ENCODE results near the gene DGKI.

DGKI gene

GRCh38 chr7:137853053-137853452, 6.3 kb upstream of the DGKI start:
- Histone ChIP-seq H3K9ac (ENCODE audit: low read length in 5 of 5) (no peak overlapping the region), H3K27ac (ENCODE audit: low read depth, low read length) (no peak overlapping the region), H3K4me1 (ENCODE audit: control insufficient read depth in 5 of 5, insufficient read depth in 5 of 5, low read length in 5 of 5) (peaks cover 0 to 4% (median 0%) of the 10 kb centered on the region in 5 donors), H3K27me3 (ENCODE audit: control insufficient read depth in 5 of 5, insufficient read depth in 4 of 5, low read length in 5 of 5) (no peaks in the 10 kb centered on the region), H3K9me3 (ENCODE audit: control insufficient read depth in 5 of 5, low read length in 5 of 5) (no peaks in the 10 kb centered on the region), H3K4me3 (ENCODE audit: low read depth in 1 of 5, low read length in 5 of 5) (no peak overlapping the region), H3K36me3 (ENCODE audit: control insufficient read depth in 5 of 5, insufficient read depth in 5 of 5, low read length in 5 of 5) (peaks cover 0 to 10% (median 5%) of the 10 kb centered on the region in 5 donors)

- Histone ChIP-seq H3K9me3 (ENCODE audit: control insufficient read depth in 5 of 5, low read length in 5 of 5) (no peaks in the 10 kb centered on the region), H3K27ac (ENCODE audit: low read depth, low read length) (no peak overlapping the region), H3K9ac (ENCODE audit: low read length in 5 of 5) (no peak overlapping the region), H3K36me3 (ENCODE audit: control insufficient read depth in 5 of 5, insufficient read depth in 5 of 5, low read length in 5 of 5) (peaks cover 0 to 10% (median 5%) of the 10 kb centered on the region in 5 donors), H3K27me3 (ENCODE audit: control insufficient read depth in 5 of 5, insufficient read depth in 4 of 5, low read length in 5 of 5) (peaks cover 0 to 6% (median 0%) of the 10 kb centered on the region in 5 donors), H3K4me3 (ENCODE audit: low read depth in 1 of 5, low read length in 5 of 5) (no peak overlapping the region), H3K4me1 (ENCODE audit: control insufficient read depth in 5 of 5, insufficient read depth in 5 of 5, low read length in 5 of 5) (peaks cover 0 to 8% (median 7%) of the 10 kb centered on the region in 5 donors)
Measured at GRCh38 chr7:137852108-137852507, 5.3 kb upstream of the DGKI start.

DNA sequence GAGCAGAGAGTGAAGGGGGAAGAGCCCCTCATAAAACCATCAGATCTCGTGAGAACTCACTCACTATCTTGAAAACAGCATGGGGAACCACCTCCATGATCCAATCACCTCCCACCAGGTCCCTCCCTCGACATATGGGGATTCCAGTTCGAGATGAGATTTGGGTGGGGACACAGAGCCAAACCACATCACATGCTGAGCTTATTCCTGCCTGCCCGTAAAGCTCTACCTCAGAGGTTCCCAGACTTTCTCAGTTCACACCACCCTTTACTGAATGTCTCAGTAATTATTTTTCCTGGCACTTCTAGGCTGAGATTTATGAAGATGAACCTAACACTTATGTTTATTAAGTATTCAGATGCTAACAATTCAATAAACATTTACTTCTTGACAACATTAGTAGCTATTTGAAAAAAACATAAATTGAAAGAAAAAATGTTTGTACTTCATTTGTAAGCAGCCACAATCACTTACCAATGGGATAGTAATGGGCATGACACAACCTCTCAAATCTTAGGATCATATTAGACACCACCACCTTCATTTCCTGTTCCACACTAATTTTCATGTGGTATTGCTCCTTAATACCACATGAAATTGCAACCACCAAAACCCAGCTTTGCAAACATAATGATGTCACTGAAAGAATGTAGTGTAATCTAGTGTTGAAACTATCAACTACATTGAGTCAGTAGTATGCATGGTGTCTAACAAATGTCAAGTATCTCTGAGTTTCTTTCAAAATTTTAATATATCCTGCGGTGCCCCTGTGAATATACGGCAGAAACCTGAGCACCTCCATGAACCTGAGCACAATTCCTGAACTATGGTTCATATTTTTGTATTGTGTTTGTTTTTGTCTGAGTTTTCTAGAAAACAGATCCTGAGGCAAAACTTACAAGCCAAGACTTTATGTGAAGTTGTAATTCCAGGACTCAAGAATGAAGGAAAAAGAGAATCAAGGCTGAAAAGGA, 4.5 kb upstream of the DGKI start:
- H3K36me3 ChIP-seq (ENCODE audit: control insufficient read depth in 5 of 5, insufficient read depth in 5 of 5, low read length in 5 of 5) = peaks cover 0 to 10% (median 5%) of the 10 kb centered on the region in 5 donors
- H3K4me3 ChIP-seq (ENCODE audit: low read depth in 1 of 5, low read length in 5 of 5) = no peak overlapping the region
- peaks cover 0 to 7% (median 0%) of the 10 kb centered on the region in 5 donors for H3K27me3 ChIP-seq (ENCODE audit: control insufficient read depth in 5 of 5, insufficient read depth in 4 of 5, low read length in 5 of 5)
- peaks cover 0 to 12% (median 10%) of the 10 kb centered on the region in 5 donors for H3K4me1 ChIP-seq (ENCODE audit: control insufficient read depth in 5 of 5, insufficient read depth in 5 of 5, low read length in 5 of 5)
- H3K9ac ChIP-seq (ENCODE audit: low read length in 5 of 5) = no peak overlapping the region
- H3K9me3 ChIP-seq (ENCODE audit: control insufficient read depth in 5 of 5, low read length in 5 of 5) = no peaks in the 10 kb centered on the region
- H3K27ac ChIP-seq (ENCODE audit: low read depth, low read length) = no peak overlapping the region

DNA sequence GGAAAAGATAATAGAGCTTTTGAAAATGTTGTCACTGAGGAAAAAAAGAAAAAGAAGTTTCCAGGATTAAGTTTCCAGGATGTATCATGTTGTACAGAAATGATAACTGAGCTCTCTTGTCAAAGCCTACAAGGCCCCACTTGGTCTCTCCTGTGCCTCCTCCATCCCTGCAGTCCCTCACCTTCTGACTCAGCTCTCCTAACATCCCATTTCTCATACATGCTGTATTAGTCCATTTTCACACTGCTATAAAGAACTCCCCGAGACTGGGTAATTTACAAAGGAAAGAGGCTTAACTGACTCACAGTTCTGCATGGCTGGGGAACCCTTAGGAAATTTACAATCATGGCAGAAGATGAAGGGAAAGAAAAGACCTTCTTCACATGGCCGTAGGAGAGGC, 3.8 kb upstream of the DGKI start:
- Histone ChIP-seq H3K36me3 (ENCODE audit: control insufficient read depth in 5 of 5, insufficient read depth in 5 of 5, low read length in 5 of 5) (peaks cover 0 to 10% (median 5%) of the 10 kb centered on the region in 5 donors), H3K9ac (ENCODE audit: low read length in 5 of 5) (no peak overlapping the region)

DNA sequence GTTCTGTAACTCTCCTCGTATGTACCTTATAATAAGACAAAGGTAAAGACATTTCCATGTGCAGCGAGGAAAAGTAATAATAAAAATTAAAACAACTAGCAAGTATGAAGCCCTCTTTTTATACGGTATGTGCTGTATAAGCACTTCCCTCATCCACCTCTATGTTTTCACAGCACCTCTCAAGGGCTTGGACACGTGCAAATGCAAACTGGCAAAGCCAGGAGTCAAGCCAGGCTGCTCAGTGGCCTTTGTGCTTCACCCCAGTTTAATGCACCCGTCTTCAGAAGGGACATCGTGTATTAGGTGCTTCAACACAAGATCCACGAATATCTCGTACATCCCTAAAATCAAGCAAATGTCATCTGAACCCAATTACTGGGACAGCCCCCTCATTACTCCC, 1.3 kb upstream of the DGKI start:
- peaks cover 0 to 5% (median 2%) of the 10 kb centered on the region in 5 donors for H3K36me3 ChIP-seq (ENCODE audit: control insufficient read depth in 5 of 5, insufficient read depth in 5 of 5, low read length in 5 of 5)
- H3K9me3 ChIP-seq (ENCODE audit: control insufficient read depth in 5 of 5, low read length in 5 of 5) = no peaks in the 10 kb centered on the region
- peaks cover 0 to 24% (median 20%) of the 10 kb centered on the region in 5 donors for H3K4me1 ChIP-seq (ENCODE audit: control insufficient read depth in 5 of 5, insufficient read depth in 5 of 5, low read length in 5 of 5)
- no peak overlapping the region for H3K9ac ChIP-seq (ENCODE audit: low read length in 5 of 5)
- H3K27ac ChIP-seq (ENCODE audit: low read depth, low read length) = no peak overlapping the region
- H3K27me3 ChIP-seq (ENCODE audit: control insufficient read depth in 5 of 5, insufficient read depth in 4 of 5, low read length in 5 of 5) = peaks cover 0 to 27% (median 11%) of the 10 kb centered on the region in 5 donors
- H3K4me3 ChIP-seq (ENCODE audit: low read depth in 1 of 5, low read length in 5 of 5) = no peak overlapping the region

More for the DNA sequence above, 3.8 kb upstream of the DGKI start:
- peaks cover 0 to 14% (median 3%) of the 10 kb centered on the region in 5 donors for H3K27me3 ChIP-seq (ENCODE audit: control insufficient read depth in 5 of 5, insufficient read depth in 4 of 5, low read length in 5 of 5)
- no peak overlapping the region for H3K4me3 ChIP-seq (ENCODE audit: low read depth in 1 of 5, low read length in 5 of 5)
- H3K9me3 ChIP-seq (ENCODE audit: control insufficient read depth in 5 of 5, low read length in 5 of 5) = no peaks in the 10 kb centered on the region
- peaks cover 0 to 19% (median 17%) of the 10 kb centered on the region in 5 donors for H3K4me1 ChIP-seq (ENCODE audit: control insufficient read depth in 5 of 5, insufficient read depth in 5 of 5, low read length in 5 of 5)
- no peak overlapping the region for H3K27ac ChIP-seq (ENCODE audit: low read depth, low read length)

DNA sequence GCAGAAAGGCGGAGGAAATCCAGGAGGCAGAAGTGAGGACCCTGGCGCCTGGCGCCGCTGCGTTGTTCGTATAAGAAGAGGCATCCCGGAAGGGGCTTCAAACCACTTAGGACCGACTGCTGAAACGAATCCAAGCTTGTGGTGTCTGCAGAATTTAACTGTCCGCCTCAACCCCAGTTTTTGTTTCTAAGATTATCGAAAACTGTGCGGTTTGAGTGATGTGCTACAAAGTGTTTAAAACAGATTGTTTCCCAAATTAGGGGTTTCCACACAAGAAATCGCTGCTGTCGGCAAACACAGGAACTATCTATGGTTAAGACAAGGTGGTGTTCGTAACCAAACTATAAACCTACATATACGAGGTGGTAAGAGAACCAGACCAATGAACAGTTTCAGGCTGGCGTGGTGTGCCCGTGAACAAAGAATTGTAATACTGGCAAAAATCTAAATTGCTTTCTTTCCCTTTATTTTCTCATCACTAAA, 835 bp upstream of the DGKI start:
- H3K27ac ChIP-seq (ENCODE audit: low read depth, low read length) = no peak overlapping the region
- H3K27me3 ChIP-seq (ENCODE audit: control insufficient read depth in 5 of 5, insufficient read depth in 4 of 5, low read length in 5 of 5) = peaks cover 0 to 27% (median 11%) of the 10 kb centered on the region in 5 donors
- peak overlapping the region; percentile 9 to 64 (median 42) for H3K4me3 ChIP-seq (ENCODE audit: low read depth in 1 of 5, low read length in 5 of 5)
- H3K9ac ChIP-seq (ENCODE audit: low read length in 5 of 5) = peak overlapping the region in 1 of 5 donors; percentile 59
- H3K9me3 ChIP-seq (ENCODE audit: control insufficient read depth in 5 of 5, low read length in 5 of 5) = no peaks in the 10 kb centered on the region
- peaks cover 0 to 24% (median 20%) of the 10 kb centered on the region in 5 donors for H3K4me1 ChIP-seq (ENCODE audit: control insufficient read depth in 5 of 5, insufficient read depth in 5 of 5, low read length in 5 of 5)
- peaks cover 0 to 5% (median 0%) of the 10 kb centered on the region in 5 donors for H3K36me3 ChIP-seq (ENCODE audit: control insufficient read depth in 5 of 5, insufficient read depth in 5 of 5, low read length in 5 of 5)

DNA sequence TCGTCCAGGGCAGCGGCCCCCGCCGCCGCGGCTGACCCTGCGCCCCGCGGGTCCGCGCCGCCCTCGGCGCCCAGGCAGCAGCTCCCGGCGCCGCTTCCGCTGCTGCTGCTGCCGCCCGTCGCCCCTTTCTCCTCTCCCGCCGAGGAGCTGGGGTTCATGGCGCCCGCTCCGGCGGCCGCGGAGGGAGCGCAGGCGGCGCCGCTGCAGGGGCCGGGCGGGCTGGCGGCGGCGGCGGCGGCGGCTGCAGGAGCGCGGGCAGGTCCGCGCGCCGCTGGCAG, 286 bp downstream of the DGKI start:
- no peak overlapping the region for H3K9ac ChIP-seq (ENCODE audit: low read length in 5 of 5)
- H3K9me3 ChIP-seq (ENCODE audit: control insufficient read depth in 5 of 5, low read length in 5 of 5) = no peaks in the 10 kb centered on the region
- H3K4me1 ChIP-seq (ENCODE audit: control insufficient read depth in 5 of 5, insufficient read depth in 5 of 5, low read length in 5 of 5) = peaks cover 0 to 24% (median 20%) of the 10 kb centered on the region in 5 donors
- H3K27ac ChIP-seq (ENCODE audit: low read depth, low read length) = no peak overlapping the region
- peak overlapping the region in 4 of 5 donors; percentile 19 to 64 (median 55) for H3K4me3 ChIP-seq (ENCODE audit: low read depth in 1 of 5, low read length in 5 of 5)
- H3K27me3 ChIP-seq (ENCODE audit: control insufficient read depth in 5 of 5, insufficient read depth in 4 of 5, low read length in 5 of 5) = peaks cover 0 to 27% (median 11%) of the 10 kb centered on the region in 5 donors
- H3K36me3 ChIP-seq (ENCODE audit: control insufficient read depth in 5 of 5, insufficient read depth in 5 of 5, low read length in 5 of 5) = no peaks in the 10 kb centered on the region

- Histone ChIP-seq H3K9ac (ENCODE audit: low read length in 5 of 5) (no peak overlapping the region), H3K27me3 (ENCODE audit: control insufficient read depth in 5 of 5, insufficient read depth in 4 of 5, low read length in 5 of 5) (peaks cover 0 to 27% (median 11%) of the 10 kb centered on the region in 5 donors), H3K4me1 (ENCODE audit: control insufficient read depth in 5 of 5, insufficient read depth in 5 of 5, low read length in 5 of 5) (peaks cover 0 to 35% (median 28%) of the 10 kb centered on the region in 5 donors), H3K36me3 (ENCODE audit: control insufficient read depth in 5 of 5, insufficient read depth in 5 of 5, low read length in 5 of 5) (no peaks in the 10 kb centered on the region), H3K27ac (ENCODE audit: low read depth, low read length) (no peak overlapping the region), H3K4me3 (ENCODE audit: low read depth in 1 of 5, low read length in 5 of 5) (no peak overlapping the region), H3K9me3 (ENCODE audit: control insufficient read depth in 5 of 5, low read length in 5 of 5) (no peaks in the 10 kb centered on the region)
Measured at GRCh38 chr7:137844677-137845425, 1.9 kb downstream of the DGKI start.

- Histone ChIP-seq H3K9me3 (ENCODE audit: control insufficient read depth in 5 of 5, low read length in 5 of 5) (no peaks in the 10 kb centered on the region), H3K36me3 (ENCODE audit: control insufficient read depth in 5 of 5, insufficient read depth in 5 of 5, low read length in 5 of 5) (no peaks in the 10 kb centered on the region), H3K9ac (ENCODE audit: low read length in 5 of 5) (peak overlapping the region in 2 of 5 donors; percentile 43 to 59), H3K27ac (ENCODE audit: low read depth, low read length) (peak overlapping the region; percentile 77), H3K4me3 (ENCODE audit: low read depth in 1 of 5, low read length in 5 of 5) (no peak overlapping the region), H3K27me3 (ENCODE audit: control insufficient read depth in 5 of 5, insufficient read depth in 4 of 5, low read length in 5 of 5) (peaks cover 0 to 12% (median 3%) of the 10 kb centered on the region in 5 donors), H3K4me1 (ENCODE audit: control insufficient read depth in 5 of 5, insufficient read depth in 5 of 5, low read length in 5 of 5) (peaks cover 0 to 37% (median 23%) of the 10 kb centered on the region in 5 donors)
Measured at GRCh38 chr7:137839903-137840779, 6.6 kb downstream of the DGKI start.

Measured in subcutaneous abdominal adipose tissue (tissue), 5 donors.